GM04503 (cell line): Measurements from ENCODE around the gene TPO.
"Not testable (repeated sequence)": the region's sequence is repeated elsewhere in the genome, so short reads cannot be mapped to it uniquely, and the experiment has no call there.

Experiments used
- DNase-seq: peaks from one replicate; pipeline ENCODE4 v3.0.0-alpha.2; 2012; ENCODE audit warnings: low read depth

TPO gene

GRCh38 chr2:1405967-1406366, 7.3 kb upstream of the TPO start:
- DNase-seq = no peak

GRCh38 chr2:1406434-1406833, 6.8 kb upstream of the TPO start:
- no peak for DNase-seq

- no peak for DNase-seq
Measured at GRCh38 chr2:1407950-1408675, 5.2 kb upstream of the TPO start.

- DNase-seq = no peak
Measured at GRCh38 chr2:1414121-1414520, 858 bp downstream of the TPO start.

GRCh38 chr2:1414901-1415300, 1.6 kb downstream of the TPO start:
- DNase-seq = not testable (repeated sequence)

- DNase-seq = no peak
Measured at GRCh38 chr2:1415501-1415900, 2.2 kb downstream of the TPO start.

- no peak for DNase-seq
Measured at GRCh38 chr2:1418566-1418965, 5.3 kb downstream of the TPO start.

GRCh38 chr2:1420746-1421480, 7.7 kb downstream of the TPO start:
- DNase-seq = no peak

- DNase-seq = no peak
Measured at GRCh38 chr2:1421731-1422130, 8.5 kb downstream of the TPO start.

- no peak for DNase-seq
Measured at GRCh38 chr2:1422131-1422530, 8.9 kb downstream of the TPO start.

- no peak for DNase-seq
Measured at GRCh38 chr2:1422716-1423285, 9.5 kb downstream of the TPO start.

GRCh38 chr2:1427086-1427485, 13.8 kb downstream of the TPO start:
- no peak for DNase-seq

- DNase-seq = no peak
Measured at GRCh38 chr2:1429895-1430294, 16.6 kb downstream of the TPO start.

GRCh38 chr2:1430491-1430890, 17.2 kb downstream of the TPO start:
- DNase-seq = no peak

- DNase-seq = no peak
Measured at GRCh38 chr2:1431886-1432400, 18.7 kb downstream of the TPO start.

- DNase-seq = no peak
Measured at GRCh38 chr2:1432726-1433125, 19.5 kb downstream of the TPO start.

GRCh38 chr2:1436369-1436768, 23.1 kb downstream of the TPO start:
- DNase-seq = no peak

GRCh38 chr2:1437101-1437500, 23.8 kb downstream of the TPO start:
- DNase-seq = no peak

- DNase-seq = no peak
Measured at GRCh38 chr2:1437537-1437936, 24.3 kb downstream of the TPO start.

GRCh38 chr2:1438972-1439371, 25.7 kb downstream of the TPO start:
- no peak for DNase-seq

- DNase-seq = no peak
Measured at GRCh38 chr2:1440581-1440980, 27.3 kb downstream of the TPO start.

- DNase-seq = no peak
Measured at GRCh38 chr2:1446301-1446700, 33.0 kb downstream of the TPO start.

- no peak for DNase-seq
Measured at GRCh38 chr2:1448009-1448408, 34.7 kb downstream of the TPO start.
